Stimulated activated CD4-positive, alpha-beta T cell treated with anti-CD3 and anti-CD28 coated beads, TNF-alpha, amount 100 ng/mL, for 48 hours (primary cell): ENCODE data around the gene SRPK3.

ENCODE experiments used
- DNase-seq, 3 donors: peaks; one replicate each; pipeline ENCODE4 v3.0.0-alpha.2; 2020; ENCODE audit warnings: low read depth in 3 of 3

Gene SRPK3

DNA sequence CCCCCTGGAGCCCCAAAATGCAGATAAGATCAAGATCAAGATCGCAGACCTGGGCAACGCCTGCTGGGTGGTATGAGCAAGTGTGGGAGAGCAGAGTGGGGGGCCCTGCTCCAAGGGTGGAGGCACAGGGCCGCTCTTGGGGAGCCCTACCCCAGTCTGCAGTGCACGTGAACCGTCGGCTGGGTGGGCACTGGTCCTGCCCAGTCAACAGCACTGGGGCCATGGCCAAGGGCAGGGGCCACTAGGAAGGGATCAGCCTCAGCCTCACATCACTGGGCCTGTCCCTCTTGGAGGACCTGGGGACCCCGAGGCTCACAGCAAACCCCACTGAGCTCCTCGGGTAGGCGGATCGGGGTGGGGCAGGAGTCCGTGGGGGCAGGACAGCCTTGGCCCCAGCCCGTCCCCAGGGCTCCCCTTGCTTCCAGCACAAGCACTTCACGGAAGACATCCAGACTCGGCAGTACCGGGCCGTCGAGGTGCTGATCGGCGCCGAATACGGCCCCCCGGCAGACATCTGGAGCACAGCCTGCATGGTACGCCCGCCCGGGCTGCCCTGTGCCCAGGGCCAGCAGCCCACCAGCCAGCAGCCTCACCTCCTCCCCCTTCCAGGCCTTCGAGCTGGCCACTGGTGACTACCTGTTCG, 3.6 kb downstream of the SRPK3 start:
- DNase-seq = no peak

- DNase-seq = no peak
These were observed 5.8 kb downstream of the SRPK3 start for GRCh38 chrX:153786669-153787068.

DNA sequence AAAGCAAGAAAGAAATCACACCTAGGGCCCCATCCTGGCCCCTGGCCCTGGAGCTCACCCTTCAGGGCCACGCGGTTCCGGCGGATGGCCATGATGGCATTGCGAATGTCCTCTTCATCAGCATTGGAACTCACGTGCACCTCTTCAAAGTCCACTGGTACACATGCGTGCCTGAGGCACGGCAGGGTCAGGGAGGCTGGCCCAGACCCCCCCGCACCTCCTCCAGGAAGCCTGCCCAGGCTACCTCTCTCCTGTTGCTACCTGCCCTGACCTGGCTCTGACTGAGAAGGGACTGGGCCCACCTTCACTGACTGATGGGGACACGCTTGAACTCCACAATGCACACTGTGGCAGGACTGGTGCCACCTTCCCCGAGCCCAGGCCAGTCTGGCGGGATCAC, 8.8 kb downstream of the SRPK3 start:
- no peak for DNase-seq

- no peak for DNase-seq
These were observed 10.4 kb downstream of the SRPK3 start for GRCh38 chrX:153791104-153791852.

DNA sequence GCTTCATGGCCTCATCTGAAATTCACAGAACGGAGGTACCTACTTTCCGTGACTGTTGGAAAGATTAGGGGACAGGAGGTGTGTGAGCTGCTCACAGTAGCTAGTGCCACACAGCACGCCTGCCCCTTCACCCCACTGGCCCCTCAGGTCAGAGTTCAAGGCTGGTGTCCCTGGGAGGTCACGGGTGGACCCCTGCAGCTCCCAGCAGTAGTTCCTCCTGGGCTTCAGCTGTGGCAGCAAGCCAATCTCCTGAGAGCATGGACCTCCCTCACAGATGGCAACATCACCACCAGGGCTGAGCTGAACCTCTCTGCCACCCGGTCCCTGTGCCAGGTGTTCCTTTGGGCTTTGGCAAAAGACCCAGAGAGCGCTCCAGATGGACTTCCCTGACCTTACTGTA, 11.5 kb downstream of the SRPK3 start:
- no peak for DNase-seq

DNA sequence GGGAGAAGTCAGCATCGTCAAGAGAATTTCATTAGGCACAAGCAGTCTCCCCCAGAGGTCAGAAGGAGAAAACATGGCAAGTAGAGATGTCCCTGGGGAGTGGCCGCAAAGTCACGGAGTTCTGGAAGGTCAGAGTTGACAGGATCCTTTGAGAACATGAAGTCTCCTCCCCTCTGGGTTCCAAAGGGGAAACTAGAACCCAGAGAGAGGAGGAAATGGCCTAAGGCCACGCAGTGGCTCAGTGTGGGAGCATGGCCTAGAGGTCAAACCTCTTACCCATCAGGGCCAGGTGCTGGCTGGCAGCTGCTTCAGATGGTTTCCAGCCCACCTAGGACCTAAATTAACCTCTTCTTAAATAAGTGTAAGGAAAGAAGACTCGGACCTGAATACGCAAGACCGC, 12.4 kb downstream of the SRPK3 start:
- no peak for DNase-seq

GRCh38 chrX:153794018-153794896, 13.4 kb downstream of the SRPK3 start, which contains the start of the genes IDH3G and SSR4:
IDH3G (minus strand) TSS chrX:153794375; CDS start chrX:153794326, 49 bp downstream.
SSR4 (plus strand) TSS chrX:153794668; CDS start chrX:153794688, 20 bp downstream.
- peak; percentile 77 to 89 (median 88) for DNase-seq

- no peak for DNase-seq
These were observed 14.3 kb downstream of the SRPK3 start for GRCh38 chrX:153794897-153795816.

GRCh38 chrX:153797415-153798015, 16.7 kb downstream of the SRPK3 start:
- DNase-seq = no peak

DNA sequence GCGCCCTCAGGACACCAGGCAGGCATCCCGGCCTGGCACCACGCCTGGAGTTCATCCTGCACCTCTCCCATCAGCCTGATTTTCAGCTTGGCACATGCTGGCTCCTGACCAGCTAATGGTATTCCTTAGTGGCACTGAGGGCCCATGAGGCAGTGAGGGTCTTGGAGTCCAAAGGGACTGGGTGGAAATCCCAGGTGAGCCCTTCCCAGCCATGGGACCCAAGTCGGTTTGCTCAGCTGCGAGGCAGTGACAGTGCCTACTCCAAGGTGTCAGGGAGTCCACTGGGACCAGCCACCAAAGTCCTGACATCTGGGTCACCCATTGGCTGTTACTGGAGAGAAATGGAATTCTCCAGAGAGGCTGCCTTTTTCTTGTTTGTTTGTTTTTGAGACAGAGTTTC, 18.5 kb downstream of the SRPK3 start:
- DNase-seq = no peak

DNA sequence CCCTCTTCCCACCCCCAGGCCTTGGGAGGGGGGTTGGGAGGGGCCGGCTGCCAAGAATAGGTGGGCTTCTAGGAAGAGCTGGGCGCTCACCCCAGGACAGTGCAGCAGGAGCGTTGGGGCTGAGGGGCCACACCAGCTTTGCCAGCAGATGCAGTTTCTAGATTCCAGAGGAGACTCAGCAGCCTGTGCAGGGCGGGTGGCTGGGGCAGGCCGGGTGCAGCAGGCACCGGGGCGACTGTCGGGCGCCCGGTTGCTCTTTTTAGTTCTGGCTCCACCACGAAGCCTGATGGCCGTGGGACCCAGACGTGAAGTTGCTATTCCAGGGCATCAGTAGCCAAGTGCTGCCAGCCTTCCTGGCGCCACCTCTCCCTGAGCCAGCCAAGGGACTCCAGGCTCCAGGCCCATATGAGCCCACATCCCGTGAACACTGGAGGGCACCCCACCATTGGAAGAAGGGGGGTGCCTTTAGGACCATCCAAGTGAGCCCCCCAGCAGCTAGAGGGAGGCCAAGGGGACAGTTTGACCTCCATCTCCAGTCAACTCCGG, 19.4 kb downstream of the SRPK3 start:
- no peak for DNase-seq

DNA sequence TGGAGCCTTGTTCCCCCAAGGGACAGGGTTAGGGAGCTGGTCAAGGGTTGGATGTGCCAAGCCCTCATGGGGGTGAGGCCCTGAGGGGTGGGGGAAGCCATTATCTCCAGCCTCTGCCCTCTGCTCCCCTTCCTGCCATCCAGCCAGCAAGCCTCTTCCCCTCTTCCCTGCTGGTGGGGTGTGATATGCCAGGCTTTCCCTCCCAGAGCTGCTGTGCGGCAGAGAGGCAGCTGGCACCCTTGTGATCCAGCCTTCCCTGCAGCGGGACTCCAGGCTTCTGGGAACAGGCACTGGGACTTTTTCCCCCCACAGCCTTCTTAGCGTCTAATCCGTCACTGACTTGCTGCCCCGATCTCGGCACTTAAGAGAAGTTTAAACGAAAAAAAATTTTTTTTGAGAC, 19.9 kb downstream of the SRPK3 start:
- no peak for DNase-seq

DNA sequence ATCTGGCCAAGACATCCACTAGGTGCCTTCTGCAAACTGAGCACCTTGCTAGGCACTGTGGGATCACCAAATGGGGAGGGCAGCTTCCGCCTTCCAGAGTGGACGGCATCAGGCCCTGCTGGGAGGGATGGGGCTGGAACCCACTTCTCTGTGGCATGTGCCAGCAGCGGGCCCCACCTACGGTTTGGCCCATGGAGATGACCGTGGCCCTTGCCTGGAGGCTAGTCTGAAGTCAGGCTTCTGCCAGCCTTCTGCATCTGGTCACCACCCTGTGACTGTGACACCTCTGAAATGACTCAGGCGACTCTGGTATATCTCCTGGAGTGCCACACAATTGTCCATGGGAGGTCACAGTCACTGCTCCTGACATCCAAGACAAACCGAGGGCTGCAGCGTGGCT, 20.8 kb downstream of the SRPK3 start:
- no peak for DNase-seq

DNA sequence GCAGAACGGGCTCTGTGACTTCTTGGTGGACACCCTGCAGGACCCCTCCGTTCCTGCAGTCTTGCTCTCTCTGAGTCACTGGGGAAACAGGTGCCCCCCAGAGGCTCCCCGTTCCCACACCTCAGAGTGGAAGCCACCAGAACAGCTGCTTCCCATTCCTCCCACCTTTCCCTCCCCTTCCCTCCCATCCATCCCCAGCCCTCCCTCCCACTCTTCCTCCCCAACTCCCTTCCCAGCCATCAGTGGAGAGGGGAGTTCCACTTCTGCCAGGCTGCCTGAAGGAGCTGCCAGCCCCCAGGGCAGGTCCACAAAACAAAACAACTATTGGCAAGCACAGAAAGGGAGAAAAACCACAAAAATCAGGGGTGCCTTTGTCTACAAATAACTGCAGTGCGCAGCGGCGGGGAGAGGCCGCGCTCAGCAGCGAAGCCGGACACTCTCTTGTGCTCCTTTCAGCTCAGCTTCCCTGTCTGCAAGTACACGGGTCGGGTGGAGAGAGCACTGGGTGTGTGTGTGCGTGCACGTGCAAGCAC, 21.7 kb downstream of the SRPK3 start:
- no peak for DNase-seq

DNA sequence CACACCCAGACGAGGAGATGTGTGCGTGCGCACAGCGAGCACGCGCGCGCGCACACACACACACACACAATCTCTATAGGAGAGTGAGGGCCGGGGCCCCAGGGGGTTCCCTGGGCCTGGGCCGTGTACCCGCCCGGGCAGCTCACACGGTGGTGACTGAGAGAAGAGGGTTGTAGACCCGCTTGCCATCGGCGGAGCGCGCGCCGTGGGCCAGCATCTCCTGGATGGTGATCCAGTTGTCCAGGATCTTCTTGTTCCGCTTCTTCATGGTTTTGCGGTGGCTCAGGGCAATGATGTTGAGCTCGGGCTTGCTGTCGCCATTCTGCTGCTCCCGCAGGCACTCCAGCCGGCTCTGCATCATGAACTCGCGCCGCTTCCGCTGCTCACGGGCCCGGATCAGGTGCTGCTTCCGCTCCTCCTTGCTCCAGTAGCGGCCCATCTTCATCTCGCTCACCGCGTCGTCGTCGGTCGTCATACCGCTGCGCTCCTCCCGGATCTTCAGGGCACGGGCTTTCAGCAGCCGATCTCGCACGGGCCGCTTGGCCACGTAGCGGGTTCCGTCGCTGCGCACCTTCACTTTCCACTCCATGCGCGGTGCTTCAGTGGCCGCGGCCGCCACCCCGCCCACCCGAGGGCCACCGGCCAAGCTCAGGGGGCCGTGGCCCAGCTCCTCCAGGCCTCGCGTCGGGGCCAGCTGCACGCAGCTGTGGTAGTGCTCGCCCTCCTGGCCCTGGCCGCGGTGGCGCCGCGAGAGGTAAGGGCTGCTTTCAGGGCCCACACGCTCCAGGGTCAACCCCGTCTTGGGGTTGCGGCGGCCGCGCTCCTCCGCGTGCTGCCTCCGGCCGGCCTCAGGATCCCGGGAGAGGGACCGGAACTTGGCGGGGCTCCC, 22.6 kb downstream of the SRPK3 start:
- DNase-seq = no peak

DNA sequence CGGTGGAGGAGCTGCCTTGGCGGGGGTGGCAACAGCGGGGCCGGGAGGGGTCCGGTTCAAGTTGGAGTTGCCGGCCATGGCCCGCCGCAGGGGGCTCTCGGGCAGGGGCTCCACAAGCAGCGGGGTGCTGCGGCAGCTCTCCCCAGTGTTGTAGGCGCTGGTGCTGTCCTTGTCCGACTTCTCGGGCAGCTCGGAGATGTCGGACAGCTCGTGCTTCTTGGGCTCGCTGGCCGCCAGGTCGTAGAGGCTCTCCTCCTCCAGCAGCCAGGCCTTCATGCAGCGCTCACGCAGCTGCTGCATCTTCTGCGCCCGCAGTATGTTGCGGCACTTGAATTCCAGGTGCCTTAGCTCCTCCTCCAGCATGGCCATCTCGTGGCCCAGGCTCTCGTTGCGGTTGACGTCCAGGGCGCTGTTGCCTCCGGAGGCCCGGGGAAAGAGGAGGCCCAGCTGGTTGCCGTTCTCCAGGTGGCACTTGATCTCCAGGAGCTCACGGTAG, 23.3 kb downstream of the SRPK3 start:
- no peak for DNase-seq

- DNase-seq = no peak
These were observed 23.8 kb downstream of the SRPK3 start for GRCh38 chrX:153804621-153805020.

GRCh38 chrX:153805436-153805835, 24.6 kb downstream of the SRPK3 start:
- no peak for DNase-seq

GRCh38 chrX:153806999-153807575, 26.2 kb downstream of the SRPK3 start:
- DNase-seq = no peak
